Suppressor macrophage treated with lipopolysaccharide for 1 hour (primary cell): Measurements from ENCODE around the gene BSN.

Experiments
- DNase-seq, 3 donors: peaks; one replicate each; pipeline ENCODE4 v3.0.0-alpha.2; 2020 to 2022

BSN gene

GRCh38 chr3:49656541-49657112, 102.3 kb downstream of the BSN start:
- no peak for DNase-seq

DNA sequence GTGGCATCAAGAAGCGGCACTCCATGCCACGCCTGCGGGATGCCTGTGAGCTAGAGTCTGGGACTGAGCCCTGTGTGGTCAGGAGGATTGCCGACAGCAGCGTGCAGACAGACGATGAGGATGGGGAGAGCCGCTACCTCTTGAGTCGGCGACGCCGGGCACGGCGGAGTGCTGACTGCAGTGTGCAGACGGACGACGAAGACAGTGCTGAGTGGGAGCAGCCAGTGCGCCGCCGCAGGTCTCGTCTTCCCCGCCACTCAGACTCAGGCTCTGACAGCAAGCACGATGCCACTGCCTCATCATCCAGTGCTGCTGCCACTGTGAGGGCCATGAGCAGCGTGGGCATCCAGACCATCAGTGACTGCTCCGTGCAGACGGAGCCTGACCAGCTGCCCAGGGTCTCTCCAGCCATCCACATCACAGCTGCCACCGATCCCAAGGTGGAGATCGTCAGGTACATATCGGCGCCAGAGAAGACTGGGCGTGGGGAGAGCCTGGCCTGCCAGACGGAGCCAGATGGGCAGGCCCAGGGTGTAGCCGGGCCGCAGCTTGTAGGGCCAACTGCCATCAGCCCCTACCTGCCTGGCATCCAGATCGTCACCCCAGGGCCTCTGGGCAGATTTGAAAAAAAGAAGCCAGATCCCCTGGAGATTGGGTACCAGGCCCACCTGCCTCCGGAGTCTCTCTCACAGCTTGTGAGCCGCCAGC, 103.1 kb downstream of the BSN start:
- no peak for DNase-seq

GRCh38 chr3:49658711-49659110, 104.4 kb downstream of the BSN start:
- no peak for DNase-seq

GRCh38 chr3:49659756-49660155, 105.5 kb downstream of the BSN start:
- DNase-seq, result no peak

GRCh38 chr3:49661281-49661680, 107.0 kb downstream of the BSN start:
- DNase-seq, result no peak

- no peak for DNase-seq
These were observed 107.7 kb downstream of the BSN start for GRCh38 chr3:49662021-49662420.

GRCh38 chr3:49662720-49663413, 108.6 kb downstream of the BSN start:
- DNase-seq, result no peak

DNA sequence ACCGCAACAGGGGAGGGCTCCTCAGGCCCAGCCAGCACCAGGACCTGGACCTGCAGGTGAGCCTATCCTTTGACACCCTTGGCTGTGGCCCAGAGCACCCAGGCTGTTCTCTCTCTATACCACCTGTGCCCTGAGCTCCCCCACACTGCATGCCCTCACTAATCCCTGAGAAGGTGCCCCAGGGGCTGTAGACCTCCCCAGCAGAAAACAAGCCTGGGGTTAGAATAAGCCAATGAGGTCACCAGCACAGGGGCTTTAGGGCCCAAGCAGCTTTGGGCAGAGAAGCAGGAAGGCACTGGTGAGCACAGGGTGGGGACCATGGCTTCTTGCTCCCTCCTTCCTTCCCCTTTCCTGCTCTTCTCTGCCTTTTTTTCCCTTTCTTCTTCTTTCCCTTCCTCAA, 109.6 kb downstream of the BSN start:
- no peak for DNase-seq

GRCh38 chr3:49664300-49664699, 110.0 kb downstream of the BSN start:
- no peak for DNase-seq

GRCh38 chr3:49665822-49666519, 111.7 kb downstream of the BSN start:
- no peak for DNase-seq

DNA sequence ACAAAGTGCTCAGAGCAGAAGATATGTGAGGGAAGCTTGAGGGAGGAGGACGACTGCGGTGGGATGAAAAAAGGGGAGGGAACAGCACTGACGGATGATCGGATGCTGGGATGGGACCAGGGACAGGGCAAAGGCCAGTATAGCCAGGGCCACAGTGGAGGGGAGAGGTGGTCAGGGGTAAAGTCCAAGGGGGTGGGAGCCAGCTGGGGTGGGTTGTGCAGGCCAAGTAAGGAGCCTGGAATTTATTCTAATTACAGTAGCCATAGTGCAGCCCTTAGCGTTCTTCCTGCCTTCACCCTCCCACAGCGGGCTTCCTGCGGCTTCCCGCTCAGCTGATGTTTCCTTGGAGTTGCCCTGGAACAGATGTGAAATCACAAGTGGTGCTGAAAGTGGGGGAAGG, 112.3 kb downstream of the BSN start:
- DNase-seq, result no peak

GRCh38 chr3:49667701-49668413, 113.6 kb downstream of the BSN start:
- no peak for DNase-seq

- DNase-seq, result no peak
These were observed 114.1 kb downstream of the BSN start for GRCh38 chr3:49668414-49668797.

- no peak for DNase-seq
These were observed 114.6 kb downstream of the BSN start for GRCh38 chr3:49668861-49669260.

GRCh38 chr3:49669352-49669751, 115.1 kb downstream of the BSN start:
- no peak for DNase-seq

GRCh38 chr3:49670940-49671290, 116.6 kb downstream of the BSN start:
- no peak for DNase-seq

- DNase-seq, result peak; percentile 55 to 71 (median 62)
These were observed 117.3 kb downstream of the BSN start for GRCh38 chr3:49671291-49672288.

DNA sequence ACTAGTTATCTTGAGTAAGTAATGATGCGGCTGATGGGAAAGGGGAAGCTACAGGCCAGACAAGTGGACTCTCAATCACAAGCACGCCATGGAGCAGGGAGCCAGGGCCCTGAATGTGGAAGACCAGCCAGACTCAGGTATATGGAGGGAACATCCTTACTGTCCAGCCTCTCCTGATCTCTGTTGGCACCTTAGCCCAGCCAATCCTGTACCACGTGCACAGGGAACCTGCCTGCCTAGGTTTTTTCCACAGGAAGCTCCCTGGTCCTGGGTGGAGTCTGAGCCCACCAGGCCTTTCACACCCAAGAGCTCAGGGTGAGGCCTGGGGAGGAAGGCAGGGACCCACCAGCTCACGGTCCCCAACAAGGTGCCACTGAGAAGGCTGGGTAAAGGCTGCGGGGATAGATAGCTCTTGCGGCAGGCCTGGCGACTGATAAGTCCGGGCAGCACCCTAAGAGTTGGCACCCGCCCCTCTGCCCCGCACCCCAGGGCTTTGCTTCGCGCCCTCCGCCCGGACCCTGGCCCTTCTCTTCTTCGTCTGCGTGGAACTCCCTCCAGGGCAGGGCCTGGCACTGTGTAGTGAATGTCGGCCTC, 118.9 kb downstream of the BSN start:
- peak in 2 of 3 donors; percentile 32 to 48 for DNase-seq

- DNase-seq, result peak; percentile 96 to 99 (median 98)
These were observed 119.6 kb downstream of the BSN start, which contains the start of gene APEH for GRCh38 chr3:49673715-49674496. APEH (plus strand) TSS chr3:49674351; CDS start chr3:49674402, 51 bp downstream.

- DNase-seq, result no peak
These were observed 120.3 kb downstream of the BSN start for GRCh38 chr3:49674497-49674983.
